Amygdala (tissue), 56 donors: ENCODE results near the gene EXT2.
A peak's percentile ranks its signal among the peaks of the same experiment; 100 is the strongest.

Source experiments
- DNase-seq, 56 donors: peaks; one replicate each; lab custom pipeline; 2025; lab: John Stamatoyannopoulos, UW

Gene EXT2

DNA sequence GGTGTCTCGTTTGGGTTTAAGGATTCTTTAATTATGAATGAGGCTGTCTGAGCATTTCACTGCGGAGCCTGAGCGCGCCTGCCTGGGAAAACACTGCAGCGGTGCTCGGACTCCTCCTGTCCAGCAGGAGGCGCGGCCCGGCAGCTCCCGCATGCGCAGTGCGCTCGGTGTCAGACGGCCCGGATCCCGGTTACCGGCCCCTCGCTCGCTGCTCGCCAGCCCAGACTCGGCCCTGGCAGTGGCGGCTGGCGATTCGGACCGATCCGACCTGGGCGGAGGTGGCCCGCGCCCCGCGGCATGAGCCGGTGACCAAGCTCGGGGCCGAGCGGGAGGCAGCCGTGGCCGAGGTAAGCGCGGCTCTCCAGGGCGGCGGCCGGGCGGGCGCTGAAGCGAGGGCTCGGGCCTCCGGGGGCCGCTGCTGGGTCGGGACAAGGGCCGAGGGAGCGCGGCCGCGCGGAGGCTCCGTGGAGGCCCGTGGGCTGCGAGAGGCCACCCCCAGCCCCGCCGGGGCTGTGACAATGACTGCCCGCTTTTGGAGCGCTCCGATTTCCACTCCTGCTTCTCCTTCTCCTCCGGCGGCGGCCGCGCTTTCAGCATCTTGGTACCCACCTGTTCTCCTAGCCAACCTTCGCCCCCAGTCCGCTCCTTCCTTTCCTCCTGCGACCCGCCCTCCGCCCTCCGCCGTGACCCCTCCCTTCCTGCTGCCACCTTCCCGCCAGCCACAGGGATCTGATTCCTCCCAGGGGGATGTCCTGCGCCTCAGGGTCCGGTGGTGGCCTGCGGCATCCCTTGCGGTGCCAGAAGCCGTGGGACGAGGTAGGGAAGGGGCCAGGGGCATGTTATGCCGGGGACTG is at the start of gene EXT2:
Gene EXT2 (plus strand): TSS at position 173 of the 854 bp plus-strand sequence. CDS start 12,035 bp downstream, outside the sequence.
- DNase-seq: peak in 55 of 56 donors; percentile 10 to 91 (median 77)

GRCh38 chr11:44046182-44046581 is 49.3 kb upstream of the EXT2 start:
- DNase-seq: no peak

- DNase-seq: no peak
Observed at GRCh38 chr11:44047298-44047697, 48.2 kb upstream of the EXT2 start.

GRCh38 chr11:44047931-44048431 is 47.5 kb upstream of the EXT2 start, which contains the start of gene ACCSL:
Gene ACCSL, plus strand, starts transcription at chr11:44047981. Its CDS starts 56 bp downstream, at chr11:44048037.
- DNase-seq: peak in 24 of 56 donors; percentile 2 to 52 (median 24)

- DNase-seq: no peak
Observed at GRCh38 chr11:44049832-44050231, 45.6 kb upstream of the EXT2 start.

GRCh38 chr11:44051171-44051570 is 44.3 kb upstream of the EXT2 start:
- no peak for DNase-seq

- no peak for DNase-seq
Observed at GRCh38 chr11:44057340-44057739, 38.1 kb upstream of the EXT2 start.

DNA sequence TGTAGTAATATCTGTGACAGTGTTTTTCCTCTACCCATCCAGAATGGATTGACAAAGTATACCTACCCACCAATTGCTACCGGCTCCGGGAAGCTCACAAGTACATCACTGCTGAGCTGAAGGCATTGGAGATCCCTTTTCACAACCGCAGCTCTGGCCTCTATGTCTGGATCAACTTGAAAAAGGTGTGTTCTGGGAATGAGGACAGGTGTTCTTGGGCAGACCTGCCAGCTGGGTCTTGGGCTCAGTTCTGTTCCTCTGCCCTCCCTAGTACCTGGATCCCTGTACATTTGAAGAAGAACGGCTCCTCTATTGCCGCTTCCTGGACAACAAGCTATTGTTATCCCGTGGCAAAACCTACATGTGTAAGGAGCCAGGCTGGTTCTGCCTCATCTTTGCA is 37.2 kb upstream of the EXT2 start:
- DNase-seq: no peak

DNA sequence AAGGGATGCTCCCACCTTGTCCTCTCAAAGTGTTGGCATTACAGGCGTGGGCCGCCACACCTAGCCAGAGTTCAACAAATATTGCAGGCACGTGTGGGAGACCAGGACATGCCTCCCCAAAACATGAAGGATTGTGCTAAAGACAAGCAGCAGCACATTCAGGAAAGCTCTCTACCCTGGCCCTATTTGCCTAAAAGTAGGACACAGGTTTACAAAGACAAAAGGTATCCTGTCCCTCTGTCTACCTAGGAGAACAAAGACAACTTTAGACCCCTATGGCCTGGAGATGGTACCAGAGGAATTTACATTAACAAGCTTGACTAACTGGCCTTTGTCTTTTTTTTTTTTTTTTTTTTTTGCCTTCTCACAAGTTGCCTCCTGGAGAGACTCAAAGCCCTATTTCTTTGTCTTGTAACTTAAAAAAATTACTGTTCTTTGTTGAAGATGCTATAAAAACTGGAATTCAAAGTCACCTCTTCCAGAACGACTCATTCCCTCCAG is 30.3 kb upstream of the EXT2 start:
- no peak for DNase-seq

GRCh38 chr11:44065841-44066731 is 29.4 kb upstream of the EXT2 start, which contains the start of gene ACCS:
Gene ACCS, plus strand, starts transcription at chr11:44066270. Its CDS starts 1,358 bp downstream, at chr11:44067628.
- peak; percentile 41 to 94 (median 81) for DNase-seq

DNA sequence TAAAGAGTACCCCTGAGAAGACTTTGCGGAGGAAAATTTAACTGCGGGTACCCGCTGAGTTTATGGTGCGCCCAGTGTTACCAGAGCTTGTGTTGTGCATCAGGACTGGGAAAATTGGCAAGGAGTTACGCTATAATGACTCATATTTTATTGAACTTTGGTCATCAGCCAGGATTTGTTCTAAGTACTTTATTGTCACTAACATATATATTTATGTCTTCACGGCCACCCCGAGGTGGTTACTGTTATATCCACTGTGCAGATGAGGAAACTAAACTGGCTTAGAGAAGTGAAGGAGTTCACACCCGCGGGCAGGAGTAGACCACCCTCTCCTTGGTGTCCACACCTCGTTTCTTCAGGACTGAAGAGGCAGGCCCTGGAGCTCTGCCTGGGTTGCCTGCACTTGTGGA is 28.7 kb upstream of the EXT2 start:
- DNase-seq: no peak

- no peak for DNase-seq
Observed at GRCh38 chr11:44067266-44067665, 28.2 kb upstream of the EXT2 start.

DNA sequence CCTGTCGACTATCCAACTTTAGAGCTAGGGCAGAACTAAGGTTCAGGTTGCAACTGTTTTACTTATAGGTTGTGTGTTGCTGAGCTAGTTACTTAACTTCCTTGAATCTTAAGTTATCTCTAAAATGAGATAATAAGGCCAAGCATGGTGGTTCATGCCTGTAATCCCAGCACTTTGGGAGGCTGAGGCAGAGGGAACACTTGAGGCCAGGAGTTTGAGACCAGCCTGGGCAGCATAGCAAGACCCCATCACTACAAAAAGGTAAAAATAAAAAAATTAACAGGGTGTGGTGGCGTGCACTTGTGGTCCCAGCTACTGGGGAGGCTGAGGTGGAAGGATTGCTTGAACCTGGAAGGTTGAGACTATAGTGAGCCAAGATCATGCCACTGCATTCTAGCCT is 27.3 kb upstream of the EXT2 start:
- DNase-seq: no peak

DNA sequence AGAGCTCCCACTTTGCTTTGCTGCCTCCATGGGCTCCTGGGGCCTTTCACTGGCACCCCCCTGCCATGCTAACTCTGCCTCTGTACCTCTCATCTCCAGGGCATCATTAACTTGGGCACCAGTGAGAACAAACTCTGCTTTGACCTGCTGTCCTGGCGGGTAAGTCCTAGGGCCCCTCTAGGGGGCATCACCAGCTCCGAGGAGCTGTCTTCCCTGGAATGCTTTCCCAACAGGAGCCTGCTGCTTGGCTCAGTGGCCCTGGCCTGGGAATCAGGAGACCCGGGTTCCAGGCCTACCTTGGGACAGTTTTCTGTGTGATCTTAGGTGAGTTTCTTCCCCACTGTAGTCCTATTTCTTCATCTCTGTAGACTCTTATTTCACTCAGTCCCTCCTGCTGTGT is 24.3 kb upstream of the EXT2 start:
- DNase-seq: no peak

GRCh38 chr11:44072757-44073658 is 22.5 kb upstream of the EXT2 start:
- no peak for DNase-seq

DNA sequence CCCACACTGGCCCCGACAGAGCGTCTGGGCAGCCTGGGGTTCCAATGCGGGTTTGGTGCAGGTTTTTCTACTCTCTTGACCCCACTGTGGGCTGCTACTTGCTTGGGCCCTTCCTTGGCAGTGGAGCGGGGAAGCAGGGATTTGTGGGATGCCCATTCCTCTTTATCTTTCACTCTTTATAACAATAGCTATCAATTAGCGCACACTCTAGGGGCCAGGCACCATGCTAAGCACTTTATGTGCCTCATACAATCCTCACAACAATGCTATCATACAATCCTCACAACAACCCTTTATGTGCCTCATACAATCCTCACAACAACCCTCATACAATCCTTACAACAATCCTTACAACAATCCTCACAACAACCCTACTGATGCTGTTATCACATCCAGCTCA is 16.7 kb upstream of the EXT2 start:
- DNase-seq: no peak

DNA sequence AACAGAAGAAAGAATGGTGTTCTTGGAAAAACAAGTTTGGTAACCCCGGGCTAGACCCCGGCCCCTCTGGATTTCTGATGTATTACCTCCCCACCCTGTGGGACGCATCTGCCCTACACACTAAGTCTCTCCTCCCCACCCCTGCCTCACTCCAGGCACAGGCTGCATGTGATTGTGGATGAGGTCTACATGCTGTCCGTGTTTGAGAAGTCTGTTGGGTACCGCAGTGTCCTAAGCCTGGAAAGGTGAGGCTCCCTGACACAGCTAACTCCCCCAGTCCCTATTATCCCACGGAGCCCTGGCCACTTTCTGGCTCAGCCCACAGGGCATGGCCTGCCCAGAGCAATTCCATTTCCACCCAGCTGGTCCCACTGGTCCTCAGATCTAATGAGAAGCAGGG is 16.1 kb upstream of the EXT2 start:
- no peak for DNase-seq

DNA sequence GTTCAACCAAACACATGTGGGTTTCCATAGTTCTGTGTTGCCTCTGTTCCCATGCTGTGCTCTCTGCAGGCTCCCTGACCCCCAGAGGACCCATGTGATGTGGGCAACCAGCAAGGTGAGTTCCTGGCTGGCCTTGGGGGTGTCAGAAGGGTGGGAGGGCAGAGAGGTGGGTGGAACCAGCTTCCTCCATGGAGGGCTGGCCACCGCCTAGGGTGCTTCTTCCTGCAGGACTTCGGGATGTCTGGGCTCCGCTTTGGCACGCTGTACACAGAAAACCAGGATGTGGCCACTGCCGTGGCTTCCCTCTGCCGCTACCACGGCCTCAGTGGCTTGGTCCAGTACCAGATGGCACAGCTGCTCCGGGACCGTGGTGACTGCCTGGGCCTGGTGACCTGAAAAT is 14.5 kb upstream of the EXT2 start:
- DNase-seq: no peak

- DNase-seq: no peak
Observed at GRCh38 chr11:44082645-44083044, 12.8 kb upstream of the EXT2 start.

DNA sequence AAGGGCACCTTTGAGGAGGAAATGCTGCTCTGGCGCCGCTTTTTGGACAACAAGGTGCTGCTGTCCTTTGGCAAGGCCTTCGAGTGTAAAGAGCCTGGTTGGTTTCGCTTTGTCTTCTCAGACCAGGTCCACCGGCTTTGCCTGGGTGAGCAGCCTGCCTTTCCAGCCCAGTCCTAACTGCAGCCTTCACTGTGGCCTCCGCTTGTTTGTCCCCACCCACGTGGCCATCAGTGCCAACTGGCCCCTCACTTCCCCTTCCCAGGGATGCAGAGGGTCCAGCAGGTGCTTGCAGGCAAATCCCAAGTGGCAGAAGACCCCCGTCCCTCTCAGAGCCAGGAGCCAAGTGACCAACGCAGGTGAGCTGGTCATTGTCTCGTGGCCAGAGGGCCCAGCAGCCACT is 12.0 kb upstream of the EXT2 start:
- no peak for DNase-seq
